H1 (cell line): ENCODE results near the gene OTUD3. TPM values are rescaled to one million over a fixed set of nuclear protein-coding genes. Genes with fewer than 3 reads are reported as not detected.

ENCODE experiments used
- CTCF ChIA-PET: fragments of 300-600 bp; sonication (Branson Sonifier 250); formaldehyde crosslinking; loops from one replicate; lab custom pipeline; 2021; ENCODE audit not compliant: partially characterized antibody; lab: Charles Lee
- POLR2A ChIA-PET: fragments of 300-600 bp; sonication (Branson Sonifier 250); formaldehyde crosslinking; loops from one replicate; lab custom pipeline; 2021; ENCODE audit warnings: inconsistent platforms; ENCODE audit not compliant: partially characterized antibody; lab: Charles Lee
- DNase-seq, 2 experiments: peaks; one replicate each; pipeline versions ENCODE4 v3.0.0 to v3.0.0-alpha.2; 2010 to 2022; ENCODE audit warnings: low spot score in 2 of 2, low read depth in 1 of 2, mixed read lengths in 1 of 2
- FAIRE-seq: peaks from 2 replicates; lab custom pipeline; 2011; peaks lifted over from hg19 to GRCh38; lab: Jason Lieb, UNC
- H2AFZ ChIP-seq: 2 replicates; pipeline ENCODE4 v1.8.1; 2012; ENCODE audit warnings: low read length, inconsistent platforms
- H2AK5ac ChIP-seq: 2 replicates; pipeline ENCODE4 v1.6.1; 2013; ENCODE audit warnings: low read depth, low read length
- H2BK120ac ChIP-seq: replicated peaks from 2 replicates; pipeline ENCODE3; 2013; ENCODE audit warnings: low read depth, low read length, inconsistent platforms
- H2BK12ac ChIP-seq: 2 replicates; pipeline ENCODE4 v1.6.1; 2013; ENCODE audit warnings: low read depth, low read length
- H2BK15ac ChIP-seq: 2 replicates; pipeline ENCODE4 v1.6.1; 2013; ENCODE audit warnings: low read length
- H2BK20ac ChIP-seq: 2 replicates; pipeline ENCODE4 v1.6.1; 2013; ENCODE audit warnings: low read length
- H2BK5ac ChIP-seq: 2 replicates; pipeline ENCODE4 v1.6.1; 2013; ENCODE audit warnings: low read depth, low read length
- H3K14ac ChIP-seq: 2 replicates; pipeline ENCODE4 v1.6.1; 2013; ENCODE audit warnings: inconsistent platforms; ENCODE audit not compliant: insufficient read length
- H3K18ac ChIP-seq: 2 replicates; pipeline ENCODE4 v1.6.1; 2013; ENCODE audit warnings: low read length; ENCODE audit errors: extremely low read depth
- H3K23ac ChIP-seq: 2 replicates; pipeline ENCODE4 v1.6.1; 2013; ENCODE audit warnings: inconsistent platforms; ENCODE audit not compliant: insufficient read length
- H3K23me2 ChIP-seq: 2 replicates; pipeline ENCODE4 v1.6.1; 2013; ENCODE audit warnings: low read depth, low read length
- H3K27ac ChIP-seq: 2 replicates; pipeline ENCODE4 v1.6.1; 2011; ENCODE audit warnings: low read depth, low read length, inconsistent platforms
- H3K27me3 ChIP-seq, 4 experiments: replicated peaks in 1 of 4; 1 replicate in 1 of 4; 2 replicates in 3 of 4; pipeline versions ENCODE4 v1.6.1 to v1.8.1; 2011 to 2013; ENCODE audit warnings: low read length in 3 of 4, mild to moderate bottlenecking in 3 of 4, inconsistent platforms in 2 of 4, mixed read lengths in 2 of 4, moderate library complexity in 1 of 4; ENCODE audit not compliant: control insufficient read depth in 3 of 4, insufficient read depth in 3 of 4; ENCODE audit errors: extremely low read depth in 1 of 4
- H3K36me3 ChIP-seq, 4 experiments: 2 replicates each; pipeline versions ENCODE4 v1.6.1 to v1.8.1; 2011 to 2013; ENCODE audit warnings: mild to moderate bottlenecking in 4 of 4, low read length in 3 of 4, moderate library complexity in 2 of 4, control low read depth in 1 of 4, inconsistent platforms in 1 of 4; ENCODE audit not compliant: insufficient read depth in 4 of 4, control insufficient read depth in 2 of 4
- H3K4ac ChIP-seq: replicated peaks from 2 replicates; pipeline ENCODE3; 2013; ENCODE audit warnings: low read length, low read depth, mixed read lengths, inconsistent platforms; ENCODE audit not compliant: insufficient read length
- H3K4me1 ChIP-seq, 4 experiments: replicated peaks in 1 of 4; 1 replicate in 1 of 4; 2 replicates in 3 of 4; pipeline versions ENCODE4 v1.6.1 to v1.8.1; 2011 to 2013; ENCODE audit warnings: low read length in 3 of 4, inconsistent platforms in 2 of 4, mixed read lengths in 1 of 4; ENCODE audit not compliant: insufficient read depth in 4 of 4, control insufficient read depth in 3 of 4
- H3K4me2 ChIP-seq, 2 experiments: 2 replicates each; pipeline versions ENCODE4 v1.6.1 to v1.8.1; 2011 to 2013; ENCODE audit warnings: low read depth in 2 of 2, low read length in 2 of 2, control low read depth in 1 of 2, inconsistent platforms in 1 of 2, mild to moderate bottlenecking in 1 of 2; ENCODE audit not compliant: insufficient read depth in 1 of 2
- H3K4me3 ChIP-seq, 4 experiments: fragments of 200-600, 300-600 bp in 1 of 4; sonication (generic), shearing (Covaris generic), sonication (Bioruptor Twin) in 1 of 4; 2 replicates each; pipeline versions ENCODE4 v1.5.1 to v1.8.1; 2011 to 2016; ENCODE audit warnings: low read length in 4 of 4, low read depth in 3 of 4, control low read depth in 2 of 4, inconsistent platforms in 2 of 4, mild to moderate bottlenecking in 2 of 4, mixed read lengths in 1 of 4, moderate library complexity in 1 of 4; ENCODE audit not compliant: insufficient read depth in 2 of 4; ENCODE audit errors: extremely low read depth in 1 of 4
- H3K56ac ChIP-seq: replicated peaks from 2 replicates; pipeline ENCODE3; 2013; ENCODE audit warnings: low read depth, mild to moderate bottlenecking, mixed read lengths, low read length, inconsistent platforms; ENCODE audit not compliant: insufficient read length
- H3K79me1 ChIP-seq: 2 replicates; pipeline ENCODE4 v1.6.1; 2013; ENCODE audit warnings: low read depth, low read length, control low read depth
- H3K79me2 ChIP-seq, 2 experiments: 2 replicates each; pipeline versions ENCODE4 v1.6.1 to v1.8.1; 2012 to 2013; ENCODE audit warnings: low read length in 2 of 2, mild to moderate bottlenecking in 2 of 2, inconsistent platforms in 1 of 2; ENCODE audit not compliant: insufficient read depth in 2 of 2, control insufficient read depth in 1 of 2
- H3K9ac ChIP-seq, 4 experiments: replicated peaks in 1 of 4; 1 replicate in 1 of 4; 2 replicates in 3 of 4; pipeline versions ENCODE4 v1.6.1 to v1.8.1; 2011 to 2013; ENCODE audit warnings: low read depth in 3 of 4, low read length in 3 of 4, control low read depth in 2 of 4, mild to moderate bottlenecking in 2 of 4, moderate library complexity in 2 of 4, inconsistent platforms in 1 of 4; ENCODE audit errors: extremely low read depth in 1 of 4
- H3K9me3 ChIP-seq, 2 experiments: 2 replicates each; pipeline versions ENCODE4 v1.6.1 to v1.8.1; 2012 to 2013; ENCODE audit warnings: mild to moderate bottlenecking in 2 of 2, moderate library complexity in 2 of 2, control low read depth in 1 of 2, inconsistent platforms in 1 of 2, low read depth in 1 of 2, low read length in 1 of 2, mixed read lengths in 1 of 2; ENCODE audit not compliant: insufficient read depth in 2 of 2
- H4K20me1 ChIP-seq, 2 experiments: replicated peaks in 1 of 2; 2 replicates each; pipeline versions ENCODE3 to v1.8.1; 2011 to 2013; ENCODE audit warnings: inconsistent platforms in 2 of 2, low read length in 2 of 2, mild to moderate bottlenecking in 1 of 2; ENCODE audit not compliant: insufficient read depth in 2 of 2, control insufficient read depth in 1 of 2
- H4K5ac ChIP-seq: 2 replicates; pipeline ENCODE4 v1.6.1; 2013; ENCODE audit warnings: low read length, low read depth, mixed read lengths, inconsistent platforms; ENCODE audit not compliant: insufficient read length
- H4K8ac ChIP-seq: 2 replicates; pipeline ENCODE4 v1.8.0; 2013; ENCODE audit warnings: mild to moderate bottlenecking, moderate library complexity, low read length, inconsistent platforms; ENCODE audit not compliant: insufficient read depth; ENCODE audit errors: extremely low read depth
- H4K91ac ChIP-seq: replicated peaks from 2 replicates; pipeline ENCODE3; 2013; ENCODE audit warnings: low read length, mixed read lengths, inconsistent platforms; ENCODE audit not compliant: insufficient read length
- EP300 ChIP-seq, 2 experiments: IDR thresholded peaks; 1 replicate in 1 of 2; 2 replicates in 1 of 2; pipeline ENCODE4 v1.6.1; 2011 to 2012; ENCODE audit warnings: low read depth in 2 of 2, low read length in 2 of 2, mild to moderate bottlenecking in 2 of 2, borderline replicate concordance in 1 of 2, inconsistent platforms in 1 of 2, moderate library complexity in 1 of 2
- JUND ChIP-seq: IDR thresholded peaks from 2 replicates; pipeline ENCODE4 v1.6.1; 2011; ENCODE audit warnings: mild to moderate bottlenecking, improper control_type of control experiment, low read length
- KDM4A ChIP-seq: IDR thresholded peaks from one replicate; pipeline ENCODE4 v1.7.1; 2012; ENCODE audit warnings: low read depth, mild to moderate bottlenecking, moderate library complexity, low read length, inconsistent platforms; ENCODE audit not compliant: severe bottlenecking
- TAF1 ChIP-seq: IDR thresholded peaks from 2 replicates; pipeline ENCODE4 v1.6.1; 2011; ENCODE audit warnings: mild to moderate bottlenecking, low read depth, low read length
- TCF12 ChIP-seq: IDR thresholded peaks from 2 replicates; pipeline ENCODE4 v1.6.1; 2011; ENCODE audit warnings: low read depth, mild to moderate bottlenecking, low read length
- WGBS, 2 experiments: shearing (Covaris generic) in 1 of 2; methylation state at CpG; one replicate each; pipeline versions ENCODE4 v1.1.6 to v1.1.7; 2013 to 2015; ENCODE audit warnings: low lambda C conversion rate in 2 of 2, mixed read lengths in 2 of 2, inconsistent platforms in 1 of 2, low coverage in 1 of 2, missing lambda C conversion rate in 1 of 2; ENCODE audit not compliant: insufficient replicate concordance in 2 of 2, insufficient coverage in 1 of 2, insufficient read length in 1 of 2; ENCODE audit errors: extremely low coverage in 1 of 2, missing lambda C conversion rate in 1 of 2; 5-methylcytosine and 5-hydroxymethylcytosine counted together
- polyA plus RNA-seq, 7 experiments: library from polyadenylated mRNA; depleted of rRNA in 3 of 7; stranded (reverse) in 5 of 7; unstranded in 2 of 7; fragments of >200 nt in 5 of 7; fragments of 200-250 nt in 2 of 7; gene quantifications; 1 replicate in 5 of 7; 2 replicates in 1 of 7; 4 replicates in 1 of 7; pipeline versions ENCODE4 v1.2.1 to v1.2.3, GENCODE V29; 2011 to 2013; ENCODE audit warnings: missing spikeins in 2 of 7, mixed read lengths in 2 of 7
- total RNA-seq: library from RNA; stranded (reverse); fragmentation: NEBNext Ultra II Directional; extraction: Animal tissue kit (Norgen Biotek cat#: 25700); gene quantifications from 2 replicates; pipeline ENCODE4 v1.2.1, GENCODE V29; 2021
- TF ChIP-seq, protein P1 (sequence below): IDR thresholded peaks from 2 replicates; pipeline ENCODE4 v1.6.1; 2011; ENCODE audit warnings: low read length, improper control_type of control experiment

The OTUD3 gene
- total and polyA plus RNA-seq, 2 of the 8 experiments (the other 6 are each of a cell fraction or from before 2014, with no cell fraction given): 6.3 to 11.9 TPM

- TF ChIP-seq KDM4A (no peak), JUND (no peak), TAF1 (no peak), EP300 (IDR thresholded peaks at IDR 0.05; ENCODE audit: borderline replicate concordance in 1 of 2, low read depth in 2 of 2, low read length in 2 of 2) (no peak), TCF12 (no peak)
- TF ChIP-seq, protein P1, sequence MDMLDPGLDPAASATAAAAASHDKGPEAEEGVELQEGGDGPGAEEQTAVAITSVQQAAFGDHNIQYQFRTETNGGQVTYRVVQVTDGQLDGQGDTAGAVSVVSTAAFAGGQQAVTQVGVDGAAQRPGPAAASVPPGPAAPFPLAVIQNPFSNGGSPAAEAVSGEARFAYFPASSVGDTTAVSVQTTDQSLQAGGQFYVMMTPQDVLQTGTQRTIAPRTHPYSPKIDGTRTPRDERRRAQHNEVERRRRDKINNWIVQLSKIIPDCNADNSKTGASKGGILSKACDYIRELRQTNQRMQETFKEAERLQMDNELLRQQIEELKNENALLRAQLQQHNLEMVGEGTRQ: no peak
- no peaks in the 10 kb centered on the region for H3K79me2 ChIP-seq
- no peak overlapping the region for H2BK5ac ChIP-seq
- no peak overlapping the region for H2AFZ ChIP-seq
- 92% methylated on average over 2 of the region's 2 CpGs; no CpG with 5 or more reads in 1 of the 2 experiments for WGBS, 2 experiments
- no peak overlapping the region for H2BK120ac ChIP-seq
- no peaks in the 10 kb centered on the region for H4K20me1 ChIP-seq
- H2AK5ac ChIP-seq: no peak overlapping the region
- H3K23me2 ChIP-seq: no peaks in the 10 kb centered on the region
- no peak overlapping the region for H3K56ac ChIP-seq
- no peak overlapping the region for H4K91ac ChIP-seq
- H3K4me2 ChIP-seq: no peak overlapping the region
- H2BK20ac ChIP-seq: no peak overlapping the region
- no peak for DNase-seq
- no peak overlapping the region for H3K9ac ChIP-seq
- H3K14ac ChIP-seq: no peak overlapping the region
- H3K4ac ChIP-seq: no peak overlapping the region
- H4K8ac ChIP-seq: no peak overlapping the region
- H4K5ac ChIP-seq: no peak overlapping the region
- peaks cover 4 to 6% of the 10 kb centered on the region in 2 experiments; a peak in 2 of 4 replicates for H3K9me3 ChIP-seq
- FAIRE-seq: no peak
- no peak overlapping the region for H3K18ac ChIP-seq
- ChIA-PET CTCF (no interaction called here), POLR2A (no interaction called here)
- H3K4me3 ChIP-seq: no peak overlapping the region
- no peaks in the 10 kb centered on the region for H3K27me3 ChIP-seq
- H3K27ac ChIP-seq: no peak overlapping the region
- no peak overlapping the region for H2BK15ac ChIP-seq
- no peak overlapping the region for H2BK12ac ChIP-seq
- no peaks in the 10 kb centered on the region for H3K36me3 ChIP-seq
- no peaks in the 10 kb centered on the region for H3K79me1 ChIP-seq
- H3K23ac ChIP-seq: no peak overlapping the region
- peaks cover 0 to 3% (median under 1%) of the 10 kb centered on the region in 4 experiments; a peak in 2 of 7 replicates for H3K4me1 ChIP-seq
Observed at GRCh38 chr1:19954059-19954458, 71.9 kb downstream of the OTUD3 start.
